Esophagus mucosa (tissue), 1 donor: ENCODE results near the gene ZNF862. TPM values are rescaled to one million over a fixed set of nuclear protein-coding genes. Genes with fewer than 3 reads are reported as not detected.
"Not testable (repeated sequence)": the region's sequence is repeated elsewhere in the genome, so short reads cannot be mapped to it uniquely, and the experiment has no call there.

Experiments used
- ATAC-seq: fragments of 200-7000 bp; cut with Tn5 transposase; one replicate; pipeline ENCODE4 v1.9.1; 2020
- total RNA-seq: library from RNA; stranded (reverse); gene quantifications from one replicate; pipeline ENCODE4 v1.2.4, GENCODE V29; 2023
- donor health status: DM: yes; HTN: yes; CAD: no.

ZNF862 gene
- total RNA-seq, 1 donor from 2014 or later, result 7.3 TPM

DNA sequence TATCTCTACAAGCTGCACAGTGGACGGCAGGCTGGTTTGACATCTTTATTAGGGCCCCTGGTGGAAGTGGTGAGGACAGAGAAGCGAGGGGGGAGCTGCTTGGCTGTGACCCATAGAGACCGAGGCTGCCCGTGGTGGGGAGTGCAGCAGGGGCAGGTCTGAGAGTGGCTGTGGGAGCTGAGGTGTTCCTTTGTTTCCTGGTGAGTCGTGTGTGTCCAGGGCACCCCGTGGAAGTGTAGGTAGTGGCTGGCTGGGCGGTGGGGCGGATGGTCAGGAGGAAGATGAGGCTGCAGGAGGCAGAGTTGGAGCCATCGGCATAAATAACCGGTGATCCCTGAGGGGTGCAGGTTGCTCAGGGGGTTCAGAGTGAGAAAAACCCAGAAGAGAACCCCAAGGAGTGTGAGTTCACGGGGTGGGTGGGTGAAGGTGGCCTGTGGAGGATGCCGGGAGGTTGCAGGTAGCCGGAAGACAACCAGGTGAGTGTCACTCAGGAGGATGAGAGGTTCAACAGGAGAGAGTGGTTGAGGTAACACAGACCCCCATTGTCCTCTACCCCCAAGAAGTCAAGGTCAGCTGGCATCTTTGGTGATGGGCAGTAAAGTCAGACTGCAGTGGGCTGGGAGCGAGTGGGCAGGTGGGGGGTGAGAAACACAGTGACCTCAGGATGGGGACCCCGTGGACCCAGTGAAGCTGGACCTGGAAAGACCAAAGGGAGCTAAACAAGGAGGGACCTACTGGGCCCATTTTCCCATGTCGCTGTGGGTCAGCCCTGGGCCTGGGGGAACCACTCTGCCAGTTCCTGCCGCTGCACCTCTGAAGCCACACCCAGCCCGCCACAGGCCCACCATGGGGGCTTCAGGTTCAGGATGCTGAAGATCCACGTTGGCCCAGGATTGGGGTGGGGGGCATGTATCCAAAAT, 43.4 kb downstream of the ZNF862 start:
- ATAC-seq, result no peak

DNA sequence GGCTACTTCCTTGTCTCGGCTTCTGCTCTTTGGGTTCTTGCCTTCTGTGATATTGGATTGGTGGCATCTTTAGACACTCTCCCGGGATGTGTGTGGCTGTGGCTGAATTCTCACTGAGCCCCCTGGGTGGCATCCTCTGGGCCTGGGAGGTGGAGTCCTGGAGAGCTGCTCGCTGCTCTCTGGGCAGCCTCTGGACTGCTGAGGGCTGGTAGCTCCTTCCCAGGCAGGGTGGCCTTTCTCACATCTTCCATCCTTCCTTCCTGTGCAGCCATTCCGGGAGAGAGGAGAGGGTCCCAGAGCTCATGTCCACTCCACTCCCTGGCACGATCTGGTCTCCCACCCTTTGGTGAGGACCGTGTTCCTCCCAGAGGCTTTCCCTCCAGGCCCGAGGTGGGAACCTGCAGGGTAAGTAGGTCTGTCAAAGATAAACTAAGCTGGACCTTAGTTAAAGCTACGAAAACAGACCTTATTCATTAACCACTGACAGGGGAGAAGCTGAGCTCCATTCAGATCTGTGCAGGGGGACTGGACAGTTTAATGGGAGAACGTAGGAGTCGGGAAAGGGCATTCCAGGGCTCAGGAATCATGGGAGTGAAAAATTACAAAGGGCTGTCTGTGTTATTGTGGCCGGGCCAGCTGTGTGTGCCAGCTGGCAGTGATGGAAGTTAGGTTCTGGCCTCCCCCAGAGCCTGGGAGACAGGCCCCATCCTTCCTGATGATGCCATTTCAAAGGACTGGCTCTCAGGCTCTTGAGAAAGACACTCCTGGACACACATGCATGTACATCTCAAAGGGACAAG, 44.3 kb downstream of the ZNF862 start:
- no peak for ATAC-seq

DNA sequence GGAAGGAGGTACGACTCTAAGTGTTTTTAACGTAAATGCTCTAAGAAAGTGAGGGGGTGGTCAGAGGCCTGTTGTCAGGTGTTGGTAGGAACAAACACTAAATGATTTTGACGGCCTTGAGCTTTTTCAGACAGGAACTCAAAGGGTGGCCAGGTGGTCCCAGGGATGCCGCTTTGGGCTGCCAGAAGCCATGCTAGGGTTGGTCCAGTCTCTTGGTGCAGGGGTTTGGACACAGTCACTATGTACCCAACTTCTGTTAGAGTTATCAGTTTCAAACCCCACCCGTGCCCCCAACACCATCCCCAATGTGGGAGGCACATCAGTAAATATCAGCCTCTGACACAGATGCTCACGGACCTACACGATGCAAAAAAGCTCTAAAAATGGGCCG, 44.9 kb downstream of the ZNF862 start:
- no peak for ATAC-seq

DNA sequence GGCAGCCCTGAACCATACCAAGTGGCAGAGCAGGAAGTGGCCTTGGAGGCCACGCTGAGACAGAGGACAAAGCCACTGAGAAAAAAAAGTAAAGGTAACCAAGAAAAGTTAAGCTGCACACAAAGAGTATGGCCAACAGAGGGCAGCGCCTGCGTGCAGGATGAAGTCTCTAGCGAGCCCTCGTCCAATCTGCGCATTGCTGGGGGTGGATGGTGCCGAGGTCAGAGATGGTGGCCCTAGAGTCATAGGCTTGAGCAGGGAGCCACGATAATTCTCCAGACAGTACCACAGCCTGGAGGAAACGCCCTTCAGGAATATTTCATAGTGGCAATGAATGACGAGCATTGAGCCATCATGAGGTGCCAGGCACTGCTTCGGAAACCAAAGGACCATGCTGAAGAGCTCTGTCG, 45.3 kb downstream of the ZNF862 start:
- peak; percentile 62 for ATAC-seq

DNA sequence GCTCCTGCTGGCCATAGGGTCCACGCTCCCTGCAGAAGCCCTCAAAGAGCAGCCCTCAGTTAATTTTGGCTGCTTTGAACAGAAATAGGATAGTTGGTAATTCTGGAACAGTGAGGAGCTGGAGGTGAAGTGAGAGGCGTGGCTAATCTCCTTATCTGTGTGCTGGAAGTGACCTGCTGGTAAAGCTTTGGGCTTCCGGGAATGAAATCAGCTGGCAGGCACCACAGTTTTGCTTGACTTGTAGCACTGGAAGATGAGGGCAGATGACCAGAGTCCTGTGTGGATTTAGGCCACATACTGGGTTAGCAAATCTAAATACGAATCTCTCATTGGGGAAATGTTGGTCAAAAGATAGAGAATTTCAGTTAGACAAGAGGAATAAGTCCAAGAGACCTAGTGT, 45.8 kb downstream of the ZNF862 start:
- ATAC-seq, result no peak

DNA sequence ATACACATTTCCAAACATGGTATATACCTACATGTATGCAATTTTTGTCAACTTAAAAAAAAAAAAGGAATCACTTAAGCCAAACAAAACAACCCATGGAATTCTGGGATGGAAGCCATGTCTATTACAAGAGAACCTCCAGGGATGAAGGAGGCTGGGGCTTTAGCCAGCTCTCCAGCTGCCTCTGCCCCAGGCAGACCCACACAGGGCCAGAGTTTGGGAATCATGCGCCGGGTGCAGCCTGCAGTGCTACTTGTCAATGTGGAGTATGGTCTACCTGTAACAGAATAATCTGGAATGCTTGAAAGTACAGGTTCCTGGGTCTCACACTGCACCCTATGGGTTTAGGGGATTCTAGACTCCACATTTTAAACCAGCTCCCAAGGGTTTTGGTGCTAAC, 46.4 kb downstream of the ZNF862 start:
- ATAC-seq, result no peak

DNA sequence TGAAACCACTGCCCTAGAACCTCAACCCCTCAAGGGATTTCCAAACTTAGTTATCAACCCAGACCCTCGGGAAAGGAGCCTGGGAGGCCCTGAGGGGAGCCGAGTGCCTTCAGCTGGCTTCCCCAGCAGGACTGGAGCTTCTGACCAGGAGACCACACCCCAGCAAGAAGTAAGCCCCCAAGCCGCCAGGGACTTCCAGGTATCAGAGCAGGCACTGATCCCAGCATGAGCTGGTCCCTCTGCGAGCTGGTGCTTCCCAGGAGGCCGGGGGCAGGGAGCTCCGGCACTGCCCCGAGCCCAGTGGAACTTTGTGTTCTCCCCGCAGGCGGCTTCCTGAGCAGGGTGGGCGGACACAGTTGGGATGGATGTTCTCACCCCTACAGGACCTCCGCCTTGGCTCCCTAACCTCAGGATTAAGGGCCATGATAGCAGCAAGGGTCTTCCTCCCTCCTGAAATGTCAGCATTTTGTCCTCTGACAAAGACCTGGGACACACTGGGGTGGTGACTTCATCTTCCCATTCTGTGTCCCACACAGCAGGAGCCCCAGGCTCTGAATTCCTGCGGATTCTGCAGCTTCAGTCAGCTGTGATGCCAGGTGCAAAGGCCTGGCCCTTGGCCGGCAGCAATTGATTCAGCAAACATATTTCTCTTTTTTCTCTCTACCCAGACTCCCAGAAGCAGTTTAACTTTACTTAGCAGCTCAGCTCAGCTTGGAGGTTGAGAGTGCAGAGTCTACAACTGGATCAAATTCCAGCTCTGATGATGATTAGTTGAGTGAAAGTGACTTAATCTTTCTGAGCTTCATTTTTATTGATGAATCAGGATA, 47.2 kb downstream of the ZNF862 start:
- no peak for ATAC-seq

DNA sequence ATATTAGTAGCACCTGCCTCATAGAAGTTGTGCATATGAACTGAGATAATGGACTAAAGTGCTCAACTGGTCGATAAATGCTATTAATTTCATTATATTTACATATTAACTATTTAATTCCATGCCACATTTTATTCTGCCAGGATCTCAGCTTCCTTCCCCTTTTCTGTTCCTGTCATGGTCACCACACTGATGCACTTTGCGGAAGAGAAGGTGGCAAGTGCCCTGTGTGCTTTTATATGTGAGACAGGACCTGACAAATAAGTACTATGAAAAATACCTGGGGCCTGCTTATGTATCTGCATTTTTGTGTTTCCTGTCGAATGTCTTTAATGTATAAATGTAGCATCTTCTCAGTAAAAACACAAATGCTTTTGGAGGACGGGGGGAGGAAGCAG, 47.8 kb downstream of the ZNF862 start:
- no peak for ATAC-seq

DNA sequence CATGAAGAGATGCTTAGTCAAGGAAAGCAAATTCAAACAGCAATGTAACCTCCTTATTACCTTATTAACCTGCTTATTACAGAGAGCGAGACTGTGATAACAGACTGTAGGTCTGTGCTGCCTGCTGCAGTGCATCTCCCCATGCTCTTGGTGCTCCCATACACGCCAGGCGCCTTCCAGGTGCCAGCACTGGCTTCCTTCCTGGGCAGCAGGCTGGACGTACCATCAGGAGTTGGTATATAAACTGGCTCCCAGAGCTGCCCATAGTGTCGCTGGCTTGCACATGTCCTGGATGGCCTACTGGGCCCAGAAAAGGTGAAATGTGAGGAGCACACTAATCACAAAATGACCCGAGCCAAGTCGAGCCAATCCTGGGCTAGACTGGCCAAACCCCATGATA, 49.1 kb downstream of the ZNF862 start:
- ATAC-seq, result no peak

DNA sequence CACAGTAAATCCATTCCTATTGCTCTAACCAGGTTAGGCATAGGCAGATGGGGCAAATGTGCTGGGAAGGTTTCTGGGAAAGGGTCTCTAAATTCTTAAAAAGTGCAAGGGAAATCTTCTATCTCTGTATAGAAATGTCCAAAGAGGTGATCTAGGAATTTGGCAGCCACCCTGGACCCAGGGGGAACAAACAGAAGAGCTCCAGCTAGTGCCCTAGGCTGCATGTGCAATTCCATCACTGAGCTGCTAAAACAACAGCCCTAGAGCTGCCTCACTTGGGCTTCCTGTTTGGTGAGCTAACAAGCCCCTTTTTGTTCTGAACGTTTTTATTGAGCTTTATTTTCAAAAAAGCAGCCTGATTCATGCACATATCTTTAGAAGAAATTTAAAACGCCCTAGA, 52.5 kb downstream of the ZNF862 start:
- ATAC-seq, result not testable (repeated sequence)

DNA sequence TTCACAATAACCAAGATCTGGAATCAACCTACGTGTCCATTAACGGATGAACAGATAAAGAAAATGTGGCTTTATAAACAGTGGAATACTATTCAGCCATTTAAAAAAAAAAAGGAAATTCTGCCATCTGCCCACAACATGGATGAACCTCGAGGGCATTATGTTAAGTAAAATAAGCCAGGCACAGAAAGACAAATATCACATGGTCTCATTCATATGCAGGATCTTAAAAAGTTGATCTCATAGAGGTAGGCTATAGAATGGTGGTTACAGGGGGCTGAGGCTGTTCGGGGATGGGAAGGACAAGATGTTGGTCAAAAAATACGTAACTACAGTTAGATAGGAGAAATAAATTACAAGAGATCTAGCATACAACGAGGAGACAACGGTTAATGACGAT, 56.8 kb downstream of the ZNF862 start:
- ATAC-seq, result not testable (repeated sequence)

DNA sequence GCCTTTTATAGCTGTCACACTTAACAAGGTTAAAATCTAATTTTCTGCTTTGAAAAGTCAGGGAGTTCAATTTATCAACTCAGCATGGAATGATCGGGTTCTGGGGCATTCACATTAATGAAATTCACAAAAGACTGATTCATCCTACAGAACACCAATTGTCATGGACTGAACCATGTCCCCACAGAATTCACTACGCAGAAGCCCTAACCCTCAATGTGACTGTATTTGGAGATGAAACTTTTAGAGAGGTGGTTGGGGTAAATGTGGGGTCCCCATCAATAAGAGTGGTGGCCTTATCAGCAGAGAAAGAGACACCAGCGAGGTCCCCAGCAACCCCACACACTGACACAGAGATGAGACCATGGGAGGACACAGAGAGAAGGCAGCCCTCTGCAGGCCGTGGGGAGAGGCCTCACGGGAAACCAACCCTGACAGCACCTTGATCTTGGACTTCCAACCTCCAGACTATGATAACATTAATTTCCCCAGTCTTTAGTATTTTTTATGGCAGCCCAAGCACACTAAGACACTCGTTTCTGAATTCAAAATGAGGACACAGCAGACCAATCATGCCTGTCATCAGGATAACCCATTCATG, 69.7 kb downstream of the ZNF862 start:
- not testable (repeated sequence) for ATAC-seq

DNA sequence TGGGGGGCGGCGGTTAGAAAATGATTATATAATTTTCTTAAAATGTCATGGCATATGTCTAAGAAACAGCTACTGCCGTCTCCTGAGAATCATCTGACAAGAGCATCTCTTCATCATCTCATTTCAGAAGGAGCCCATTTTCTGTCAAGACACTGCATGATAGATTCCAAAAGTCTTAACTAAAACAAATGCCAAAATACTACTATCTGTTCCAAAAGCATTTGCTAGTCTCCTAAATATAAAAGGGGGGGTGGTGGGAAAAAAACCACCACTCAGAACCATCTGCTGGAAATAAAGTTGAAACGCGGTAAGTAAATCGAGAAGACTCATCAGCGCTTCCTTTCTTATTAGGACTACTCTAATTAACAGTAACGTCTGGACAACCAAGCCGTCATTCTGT, 72.0 kb downstream of the ZNF862 start:
- not testable (repeated sequence) for ATAC-seq

DNA sequence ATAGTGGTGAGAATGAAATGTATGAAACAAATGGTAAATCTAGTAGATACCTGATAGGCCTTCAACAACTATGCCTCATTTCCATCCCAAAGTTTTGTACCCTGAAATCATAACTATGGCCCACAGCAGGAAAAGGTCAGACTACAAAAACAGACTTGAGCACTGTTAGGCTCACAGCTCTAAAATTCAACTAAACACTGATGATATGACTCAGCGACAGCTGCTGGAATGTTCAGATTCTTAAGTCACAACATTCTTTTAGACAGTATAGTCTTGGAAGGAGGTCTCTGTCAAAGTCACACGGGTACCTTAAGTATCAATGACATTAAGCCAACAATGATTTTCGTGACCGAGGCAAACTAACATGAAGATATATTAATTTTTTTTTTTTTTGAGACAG, 74.0 kb downstream of the ZNF862 start:
- ATAC-seq, result not testable (repeated sequence)

Other genes with a start within 250 kb of the ZNF862 start
- gene ZNF467, start 64.8 kb upstream of the ZNF862 start, total RNA-seq, result 3.6 TPM
- gene ATP6V0E2, start 35.6 kb downstream of the ZNF862 start, total RNA-seq, result 3.6 TPM